HG02885 (cell line): Measurements from ENCODE around the gene BRAF.
"Not testable (repeated sequence)": the region's sequence is repeated elsewhere in the genome, so short reads cannot be mapped to it uniquely, and the experiment has no call there.

Experiments used
- ATAC-seq: cut with Tn5 transposase; IDR thresholded peaks from one replicate; pipeline ENCODE4 v1.9.1; 2021; ENCODE audit warnings: mild to moderate bottlenecking; ENCODE audit not compliant: unreplicated experiment, poor library complexity

BRAF gene

GRCh38 chr7:140810385-140810784 lies 114.3 kb downstream of the BRAF start:
- no peak for ATAC-seq

- no peak for ATAC-seq
Observed at GRCh38 chr7:140778975-140779374, 145.8 kb downstream of the BRAF start.

GRCh38 chr7:140778568-140778967 lies 146.2 kb downstream of the BRAF start:
- no peak for ATAC-seq

GRCh38 chr7:140774371-140774770 lies 150.4 kb downstream of the BRAF start:
- no peak for ATAC-seq

GRCh38 chr7:140773104-140773503 lies 151.6 kb downstream of the BRAF start:
- no peak for ATAC-seq

GRCh38 chr7:140771826-140772225 lies 152.9 kb downstream of the BRAF start:
- no peak for ATAC-seq

- ATAC-seq, result no peak
Observed at GRCh38 chr7:140769852-140770251, 154.9 kb downstream of the BRAF start.

GRCh38 chr7:140767418-140767817 lies 157.3 kb downstream of the BRAF start:
- peak; percentile 51 for ATAC-seq

GRCh38 chr7:140765441-140765840 lies 159.3 kb downstream of the BRAF start:
- ATAC-seq, result not testable (repeated sequence)

GRCh38 chr7:140763166-140763565 lies 161.6 kb downstream of the BRAF start:
- ATAC-seq, result not testable (repeated sequence)

GRCh38 chr7:140761375-140761774 lies 163.4 kb downstream of the BRAF start:
- ATAC-seq, result not testable (repeated sequence)

- ATAC-seq, result no peak
Observed at GRCh38 chr7:140754506-140754905, 170.2 kb downstream of the BRAF start.

- ATAC-seq, result no peak
Observed at GRCh38 chr7:140752533-140752932, 172.2 kb downstream of the BRAF start.

- ATAC-seq, result no peak
Observed at GRCh38 chr7:140746751-140747150, 178.0 kb downstream of the BRAF start.

- ATAC-seq, result peak; percentile 54
Observed at GRCh38 chr7:140745266-140746058, 179.3 kb downstream of the BRAF start.

- ATAC-seq, result no peak
Observed at GRCh38 chr7:140744005-140744404, 180.7 kb downstream of the BRAF start.

GRCh38 chr7:140743255-140743654 lies 181.5 kb downstream of the BRAF start:
- not testable (repeated sequence) for ATAC-seq

GRCh38 chr7:140738280-140738679 lies 186.4 kb downstream of the BRAF start:
- no peak for ATAC-seq

- ATAC-seq, result no peak
Observed at GRCh38 chr7:140734729-140735128, 190.0 kb downstream of the BRAF start.

- ATAC-seq, result no peak
Observed at GRCh38 chr7:140734096-140734495, 190.6 kb downstream of the BRAF start.

- ATAC-seq, result no peak
Observed at GRCh38 chr7:140732416-140732815, 192.3 kb downstream of the BRAF start.

- no peak for ATAC-seq
Observed at GRCh38 chr7:140726281-140726680, 198.4 kb downstream of the BRAF start.
